HG03565 (cell line): Measurements from ENCODE around the gene NAPA.

Source experiments
- ATAC-seq: cut with Tn5 transposase; IDR thresholded peaks from one replicate; pipeline ENCODE4 v1.9.1; 2021; ENCODE audit warnings: mild to moderate bottlenecking, moderate library complexity; ENCODE audit not compliant: unreplicated experiment

The NAPA gene

DNA sequence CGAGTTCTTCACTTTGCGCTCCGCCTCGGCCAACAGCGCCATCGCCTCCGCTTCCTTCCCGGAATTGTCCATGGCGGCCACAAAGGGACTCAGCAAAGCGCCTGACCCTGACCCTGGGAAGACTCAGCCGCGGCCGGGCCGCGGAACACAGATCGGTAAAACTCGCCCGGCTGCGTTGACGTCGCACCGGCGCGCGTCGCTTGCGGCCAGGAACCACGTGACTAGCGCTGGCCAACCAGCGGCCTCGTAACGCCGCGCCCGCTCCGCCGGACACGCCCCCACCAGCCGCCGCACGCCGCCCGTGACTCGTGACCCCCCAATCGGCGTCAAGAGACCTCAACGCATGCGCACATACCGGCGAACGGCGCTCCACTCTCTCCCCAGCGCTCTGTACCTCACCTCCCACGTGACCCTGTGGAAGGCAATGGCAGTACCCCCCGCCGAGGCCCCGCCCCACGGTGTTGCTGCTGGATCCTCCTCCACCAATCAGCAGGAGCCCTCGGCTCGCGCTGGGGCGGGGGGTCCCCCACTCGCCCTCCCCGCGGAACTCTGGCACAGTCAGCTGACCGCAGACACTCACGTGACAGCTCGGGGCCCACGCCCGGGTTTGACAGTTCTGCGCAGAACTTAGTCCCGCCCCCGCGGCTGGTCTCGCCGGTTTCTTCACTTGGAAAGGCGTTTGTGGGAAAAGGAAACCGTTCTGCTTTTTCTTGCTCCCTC is at the start of gene NAPA:
TSS of gene NAPA (minus strand) at position 195 of the 720 bp plus-strand sequence. CDS start at position 72, 123 bp downstream.
- peak; percentile 73 for ATAC-seq

DNA sequence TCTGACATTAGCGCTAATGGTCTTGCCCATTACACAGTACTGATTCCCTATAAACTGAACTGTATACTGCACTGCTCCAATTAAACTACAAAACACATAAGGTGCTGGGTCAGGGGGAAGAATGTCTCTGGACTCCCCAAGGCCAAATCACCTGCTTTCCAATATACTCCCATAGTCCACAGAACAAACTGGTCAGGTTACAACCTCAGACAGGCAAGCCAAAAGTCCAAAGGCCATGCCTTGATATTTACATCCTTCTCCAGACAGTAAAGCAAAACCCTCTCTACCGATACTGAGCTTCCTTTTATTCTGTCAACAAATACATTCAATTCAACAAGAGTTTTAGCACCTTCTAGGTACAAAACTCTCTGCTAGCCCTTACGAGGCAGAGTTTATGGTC is 49.2 kb upstream of the NAPA start:
- no peak for ATAC-seq

DNA sequence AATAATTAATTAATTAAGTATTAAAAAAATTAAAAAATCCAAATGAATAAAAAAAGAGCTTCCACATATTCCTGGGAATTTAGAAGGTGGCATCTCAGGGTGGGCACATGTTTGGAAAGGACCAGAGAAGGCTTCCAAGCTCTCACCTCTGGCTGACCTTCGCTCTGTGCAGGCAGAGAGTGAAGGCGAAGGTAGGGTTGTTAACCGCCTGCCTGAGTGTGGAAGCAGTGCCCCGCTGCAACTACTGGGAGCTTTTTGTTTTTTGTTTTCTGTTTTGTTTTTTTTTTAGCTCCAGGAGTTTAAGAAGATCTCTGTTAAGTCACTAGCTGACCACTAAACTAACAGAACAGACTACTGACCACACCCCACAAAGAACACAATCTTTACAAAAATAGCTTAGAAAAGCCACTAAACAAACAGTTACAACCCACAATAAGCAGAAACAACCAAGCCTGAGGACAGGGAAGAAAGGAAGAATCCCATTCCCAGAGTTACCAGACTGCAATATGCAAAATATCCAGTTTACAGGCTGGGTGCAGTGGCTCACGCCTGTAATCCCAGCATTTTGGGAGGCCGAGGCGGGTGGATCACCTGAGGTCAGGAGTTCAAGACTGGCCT is 46.7 kb upstream of the NAPA start:
- ATAC-seq: no peak

DNA sequence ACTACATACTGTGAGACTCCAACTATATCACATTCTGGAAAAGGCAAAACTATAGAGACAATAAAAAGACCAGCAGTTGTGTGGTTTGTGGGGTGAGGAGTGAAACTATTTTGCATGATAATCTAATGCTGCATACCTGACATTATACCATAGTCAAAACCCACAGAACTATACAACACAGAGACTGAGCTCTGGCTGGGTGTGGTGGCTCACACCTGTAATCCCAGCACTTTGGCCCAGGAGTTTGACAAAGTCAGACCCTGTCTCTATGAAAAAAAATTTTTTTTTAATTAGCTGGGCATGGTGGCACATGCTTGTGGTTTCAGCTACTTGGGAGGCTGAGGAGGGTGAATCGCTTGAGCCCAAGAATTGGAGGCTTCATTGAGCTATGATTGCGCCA is 46.1 kb upstream of the NAPA start:
- no peak for ATAC-seq

DNA sequence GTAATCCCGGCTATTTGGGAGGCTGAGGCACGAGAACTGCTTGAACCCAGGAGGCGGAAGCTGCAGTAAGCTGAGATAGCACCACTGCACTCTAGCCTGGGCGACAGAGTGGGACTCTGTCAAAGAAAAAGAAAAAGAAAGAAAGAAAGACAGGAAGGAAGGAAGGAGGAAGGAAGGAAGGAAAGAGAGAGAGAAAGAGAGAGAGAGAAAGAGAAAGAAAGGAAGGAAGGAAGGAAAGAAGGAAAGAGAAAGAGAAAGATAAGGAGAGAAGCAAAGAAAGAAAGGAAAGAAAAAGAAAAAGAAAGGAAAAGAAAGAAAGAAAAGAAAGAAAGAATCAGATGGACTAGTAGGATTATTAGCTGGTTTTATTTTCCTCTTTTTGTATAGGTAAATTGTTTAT is 35.3 kb upstream of the NAPA start:
- no peak for ATAC-seq

DNA sequence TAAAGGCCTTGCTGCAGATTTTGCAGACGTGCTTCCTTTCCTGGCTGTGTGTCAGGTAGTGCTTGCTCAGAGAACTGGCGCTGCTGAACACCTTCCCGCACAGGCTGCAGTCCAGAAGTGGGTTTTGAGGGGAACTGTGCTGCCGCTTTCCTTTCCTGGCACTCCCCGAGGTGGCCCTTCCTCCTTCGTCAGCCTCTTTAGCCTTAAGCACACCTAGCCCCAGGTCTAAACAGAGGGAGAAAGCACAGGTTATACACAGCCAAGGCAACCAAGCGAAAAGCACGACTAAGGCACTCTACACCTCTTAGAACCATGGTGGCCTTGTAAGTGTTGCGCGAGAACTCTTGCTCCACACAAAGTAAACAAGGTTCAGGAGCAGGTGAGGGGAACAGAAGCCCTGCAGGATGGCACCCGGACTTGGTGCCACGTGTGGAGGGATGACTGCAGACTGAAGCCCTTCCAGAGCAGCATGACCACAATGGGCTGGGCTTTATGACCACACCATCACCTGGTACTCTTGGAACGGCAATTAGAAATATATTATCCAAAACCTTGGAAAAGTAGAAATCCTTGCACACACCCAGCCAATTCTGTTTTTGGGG is 34.5 kb upstream of the NAPA start:
- no peak for ATAC-seq

DNA sequence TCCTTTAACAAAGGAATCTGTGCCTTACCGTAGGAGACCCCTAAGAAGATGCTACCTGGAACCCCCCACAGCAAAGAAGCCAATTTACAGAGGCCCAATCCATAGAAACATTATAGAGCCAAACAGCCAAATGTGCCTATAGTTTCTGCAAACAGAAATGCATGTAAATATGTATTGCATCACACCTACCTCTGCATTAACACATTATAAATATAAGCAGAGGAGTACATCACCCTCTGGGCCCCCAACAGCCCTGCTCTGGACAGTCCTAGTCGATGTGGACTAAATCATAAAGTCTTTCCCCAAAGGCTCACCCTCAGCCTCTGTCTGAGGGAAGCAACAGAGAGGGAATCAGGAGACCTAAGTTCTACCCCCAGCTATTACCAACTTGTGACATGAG is 32.3 kb upstream of the NAPA start:
- ATAC-seq: no peak

DNA sequence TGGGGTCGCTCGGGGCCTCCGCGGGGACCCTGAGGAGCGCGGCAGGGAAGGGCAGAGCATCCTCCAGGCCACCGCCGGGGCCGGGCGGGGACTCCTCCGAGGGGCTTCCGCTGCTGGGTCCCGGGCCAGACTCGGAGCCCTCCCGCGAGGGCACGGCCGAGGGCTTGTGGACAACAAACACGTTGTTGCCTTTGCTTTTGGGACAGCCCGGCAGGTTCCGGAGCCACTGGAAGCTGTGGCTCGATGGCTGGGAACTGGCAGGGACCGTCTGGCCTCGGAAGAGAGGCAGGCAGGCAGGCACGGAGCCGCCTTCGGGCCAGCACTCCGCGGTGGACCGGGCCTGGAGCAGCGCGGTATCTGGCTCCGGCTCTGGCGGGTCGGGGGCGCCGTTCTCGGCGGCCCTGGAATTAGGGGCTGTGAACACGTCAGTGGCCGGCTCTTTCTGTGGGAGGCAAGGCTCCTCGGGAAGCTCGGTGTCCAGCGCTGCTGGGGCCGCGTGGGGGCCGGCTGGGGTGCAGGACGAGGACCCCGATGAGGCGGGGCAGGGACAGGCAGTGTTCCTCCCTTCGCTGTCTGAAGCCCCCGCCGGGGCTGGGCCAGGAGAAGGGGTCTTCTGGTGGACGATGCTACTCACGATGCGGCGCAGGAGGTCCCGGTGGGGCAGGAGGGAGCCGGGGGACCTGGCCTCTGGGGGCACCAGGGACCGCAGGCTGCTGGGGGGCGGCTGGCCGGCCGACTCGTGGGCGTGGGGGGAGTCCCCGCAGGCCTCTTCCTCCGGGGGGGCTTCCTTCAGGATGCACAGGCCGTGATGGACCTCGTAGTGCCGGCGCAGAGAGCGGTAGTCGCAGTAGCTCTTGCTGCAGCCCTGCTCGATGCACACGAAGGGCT is 30.4 kb upstream of the NAPA start:
- ATAC-seq: no peak

DNA sequence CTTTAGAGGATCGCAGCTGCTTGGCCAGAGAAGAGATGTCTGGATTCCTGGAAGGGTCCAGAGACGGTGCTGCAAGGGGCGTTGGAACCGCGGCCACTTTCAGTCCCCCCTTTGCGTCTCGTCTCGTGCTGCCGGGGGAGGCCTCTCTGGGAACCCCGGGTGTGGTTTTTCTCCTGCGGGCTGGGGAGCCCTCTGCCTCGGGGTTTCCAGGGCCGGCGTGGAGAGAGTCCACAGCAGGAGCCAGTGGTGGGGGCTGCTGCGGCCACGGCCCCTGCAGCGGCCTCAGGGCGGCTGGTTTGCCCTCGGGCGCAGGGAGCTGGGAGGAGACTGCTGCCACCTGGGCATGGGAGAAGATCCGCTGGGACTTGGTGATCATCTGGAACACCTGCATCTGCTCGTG is 29.6 kb upstream of the NAPA start:
- no peak for ATAC-seq

DNA sequence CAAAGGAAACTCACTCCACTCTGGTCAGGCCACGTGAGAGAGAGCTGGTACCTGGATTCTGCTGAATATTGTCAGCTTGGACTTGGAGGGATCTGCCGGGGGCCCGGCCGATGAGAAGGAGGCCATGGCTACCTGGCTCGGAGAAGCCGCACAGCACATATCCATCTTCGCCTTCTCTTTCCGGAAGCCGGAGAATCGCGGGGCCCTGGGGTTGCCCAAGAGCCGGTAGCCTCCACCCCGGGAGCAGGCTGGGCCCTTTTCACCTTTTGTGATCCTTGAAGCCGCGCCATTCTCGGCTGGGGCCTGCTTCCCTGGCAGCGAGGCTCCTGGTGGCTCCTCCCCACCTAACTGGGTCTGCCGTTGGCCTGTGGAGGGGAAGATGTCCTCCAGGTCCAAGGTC is 29.2 kb upstream of the NAPA start:
- no peak for ATAC-seq

DNA sequence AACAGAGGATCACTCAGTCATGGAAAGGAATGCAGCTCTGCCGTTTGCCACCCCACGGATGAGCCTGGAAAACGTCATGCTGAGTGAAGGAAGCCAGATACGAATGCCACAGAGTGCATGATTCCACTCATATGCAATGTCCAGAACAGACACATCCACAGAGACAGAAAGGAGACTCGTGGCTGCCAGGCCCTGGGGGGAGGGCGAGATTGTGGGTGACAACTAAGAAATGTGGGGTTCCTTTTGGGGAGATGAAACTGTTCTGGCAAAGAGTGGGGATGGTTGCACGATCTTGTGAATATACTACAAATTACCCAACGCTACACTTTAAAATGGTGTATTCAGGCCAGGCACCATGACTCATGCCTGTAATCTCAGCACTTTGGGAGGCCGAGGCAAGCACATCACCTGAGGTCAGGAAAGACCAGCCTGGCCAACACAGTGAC is 27.2 kb upstream of the NAPA start:
- no peak for ATAC-seq

DNA sequence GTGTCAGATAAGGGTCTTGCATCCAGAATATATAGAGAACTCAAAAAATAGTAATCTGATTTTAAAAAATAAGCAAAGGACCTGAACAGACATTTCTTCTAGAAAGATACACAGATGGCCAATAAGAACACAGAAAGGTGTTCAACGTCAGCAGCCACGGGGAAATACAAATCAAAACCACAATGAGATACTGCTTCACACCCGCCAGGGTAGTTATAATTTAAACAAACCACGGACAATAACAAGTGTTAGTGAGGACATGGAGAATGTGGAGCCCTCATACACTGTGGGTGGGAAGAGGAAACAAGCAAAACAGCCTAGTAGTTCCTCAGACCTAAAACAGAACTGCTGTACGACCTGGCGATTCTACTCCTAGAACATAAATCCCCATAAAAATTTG is 26.7 kb upstream of the NAPA start:
- no peak for ATAC-seq

DNA sequence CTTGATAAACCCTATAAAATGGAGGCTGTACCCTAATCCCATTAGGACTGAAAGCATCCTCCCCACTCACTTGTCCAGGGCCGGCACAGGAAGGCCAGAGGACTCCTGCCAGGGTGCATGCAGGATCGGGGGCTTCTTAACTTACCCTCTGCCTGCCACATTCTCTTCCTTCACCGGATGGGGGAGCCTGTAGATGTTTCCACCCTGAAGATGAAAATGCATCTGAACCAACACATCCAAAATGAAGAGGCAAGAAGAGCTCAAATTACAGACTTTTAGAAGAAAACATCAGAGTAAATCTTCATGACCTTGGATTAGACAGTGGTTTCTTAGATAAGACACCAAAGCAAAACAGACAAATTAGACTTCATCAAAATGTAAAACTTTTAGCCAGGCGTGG is 25.9 kb upstream of the NAPA start:
- no peak for ATAC-seq

DNA sequence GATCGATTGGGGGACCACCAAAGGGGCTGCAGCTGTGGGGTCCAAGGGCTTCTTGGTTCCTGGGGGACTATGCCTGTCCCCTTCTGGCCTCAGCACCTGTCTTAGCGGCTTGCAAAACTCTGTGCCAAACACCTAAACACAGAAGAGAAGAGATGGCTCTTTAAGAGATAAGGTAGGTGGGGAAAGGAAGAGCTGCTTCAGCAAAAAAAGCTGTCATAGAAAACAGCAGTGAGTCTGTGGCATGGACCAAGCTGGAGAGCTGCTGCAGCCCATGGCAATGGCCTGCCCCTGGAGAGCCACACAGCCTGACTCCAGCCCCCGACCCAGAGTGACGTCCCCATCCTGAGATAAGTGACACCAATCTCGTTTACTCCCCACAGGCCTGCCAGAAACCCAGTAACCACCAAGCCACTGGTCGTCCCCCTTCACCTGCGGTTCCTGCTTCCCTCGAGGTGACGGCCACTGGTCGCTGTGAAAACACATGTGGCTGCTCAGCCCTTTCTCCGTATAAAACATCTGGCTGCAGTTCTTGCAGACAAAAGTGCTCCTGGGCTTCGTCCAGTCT is 25.0 kb upstream of the NAPA start:
- ATAC-seq: no peak

DNA sequence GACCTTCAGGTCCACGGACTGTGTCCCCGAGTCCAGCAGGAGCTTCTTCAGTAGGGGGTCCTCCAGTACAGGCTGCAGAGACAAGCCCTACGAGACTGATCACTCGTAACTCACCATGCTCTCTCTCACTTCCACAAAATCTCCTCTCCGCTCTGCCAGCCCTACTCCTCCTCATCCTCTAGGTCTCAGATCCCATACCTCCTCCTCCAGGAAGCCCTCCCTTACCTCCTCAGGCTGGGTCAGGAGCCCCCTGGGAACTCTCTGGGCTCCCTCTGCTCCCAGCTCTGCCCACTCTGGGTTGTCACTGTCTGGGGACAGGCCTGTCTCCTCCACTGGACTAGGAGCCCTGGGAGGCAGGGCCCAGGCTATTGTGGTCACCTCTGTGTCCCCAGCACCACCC is 23.9 kb upstream of the NAPA start:
- ATAC-seq: no peak

DNA sequence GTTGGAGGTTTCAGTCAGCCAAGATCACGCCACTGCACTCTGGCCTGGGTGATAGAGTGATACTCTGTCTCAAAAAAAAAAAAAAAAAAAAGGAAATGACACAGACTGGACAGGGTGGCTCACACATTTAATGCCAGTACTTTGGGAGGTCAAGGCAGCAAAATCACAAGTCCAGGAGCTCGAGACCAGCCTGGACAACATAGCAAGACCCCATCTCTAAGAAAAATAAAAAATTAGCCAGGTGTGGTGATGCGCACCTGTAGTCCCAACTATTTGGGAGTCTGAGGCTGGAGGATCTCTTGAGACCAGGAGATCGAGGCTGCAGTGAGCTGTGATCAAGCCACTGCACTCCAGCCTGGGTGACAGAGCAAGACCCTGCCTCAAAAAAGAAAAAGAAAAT is 22.6 kb upstream of the NAPA start:
- ATAC-seq: no peak

DNA sequence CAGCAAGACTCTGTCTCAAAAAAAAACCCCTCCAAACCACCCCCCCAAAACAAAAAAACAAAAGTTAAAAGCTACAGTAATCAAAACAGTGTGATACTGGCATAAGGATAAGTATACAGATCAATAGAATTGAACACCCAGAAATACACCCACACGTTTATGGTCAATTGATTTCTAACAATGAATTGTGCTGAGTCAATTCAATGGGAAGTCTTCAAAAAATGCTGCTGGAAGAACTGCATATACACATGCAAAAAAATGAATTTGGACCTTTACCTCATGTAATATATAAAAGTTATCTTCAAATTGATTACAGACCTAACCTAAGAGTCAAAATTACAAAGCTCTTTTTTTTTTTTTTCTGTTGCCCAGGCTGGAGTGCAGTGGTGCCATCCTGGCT is 19.8 kb upstream of the NAPA start:
- no peak for ATAC-seq

DNA sequence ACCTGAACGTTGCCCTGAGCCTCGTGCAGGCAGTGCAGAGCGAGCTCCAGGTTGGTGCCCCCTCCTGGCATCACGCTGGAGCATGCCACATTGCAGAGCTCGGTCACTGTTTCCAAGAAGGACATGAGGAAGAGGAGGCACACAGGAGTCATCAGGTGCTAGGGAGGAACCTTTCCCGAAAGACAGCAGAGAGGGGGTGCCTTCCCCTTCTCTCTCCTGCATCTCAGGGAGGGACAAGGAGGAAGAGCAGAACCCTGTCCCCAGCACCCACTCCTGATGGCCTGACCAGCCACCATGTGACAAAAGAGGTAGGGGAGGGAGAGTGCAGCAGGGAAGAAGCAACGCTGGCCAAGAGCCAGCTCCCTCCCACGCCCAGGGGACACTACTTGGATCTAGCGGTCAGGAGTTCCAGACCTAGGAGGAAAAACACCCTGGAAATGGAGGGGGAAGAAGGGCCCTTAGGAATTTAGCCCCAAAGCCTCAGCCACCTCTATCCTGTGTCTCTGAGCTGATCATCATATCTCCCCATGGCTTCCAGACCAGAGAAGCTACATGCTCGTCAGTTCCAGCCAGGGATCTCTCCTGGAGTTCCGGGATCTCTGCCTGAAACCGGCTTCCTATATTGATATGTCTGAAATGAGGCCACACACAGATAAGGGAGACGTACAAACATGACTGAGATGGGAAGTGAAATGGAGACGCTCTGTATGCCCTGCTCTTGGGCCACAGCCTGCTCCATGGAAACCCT is 17.0 kb upstream of the NAPA start:
- ATAC-seq: no peak

DNA sequence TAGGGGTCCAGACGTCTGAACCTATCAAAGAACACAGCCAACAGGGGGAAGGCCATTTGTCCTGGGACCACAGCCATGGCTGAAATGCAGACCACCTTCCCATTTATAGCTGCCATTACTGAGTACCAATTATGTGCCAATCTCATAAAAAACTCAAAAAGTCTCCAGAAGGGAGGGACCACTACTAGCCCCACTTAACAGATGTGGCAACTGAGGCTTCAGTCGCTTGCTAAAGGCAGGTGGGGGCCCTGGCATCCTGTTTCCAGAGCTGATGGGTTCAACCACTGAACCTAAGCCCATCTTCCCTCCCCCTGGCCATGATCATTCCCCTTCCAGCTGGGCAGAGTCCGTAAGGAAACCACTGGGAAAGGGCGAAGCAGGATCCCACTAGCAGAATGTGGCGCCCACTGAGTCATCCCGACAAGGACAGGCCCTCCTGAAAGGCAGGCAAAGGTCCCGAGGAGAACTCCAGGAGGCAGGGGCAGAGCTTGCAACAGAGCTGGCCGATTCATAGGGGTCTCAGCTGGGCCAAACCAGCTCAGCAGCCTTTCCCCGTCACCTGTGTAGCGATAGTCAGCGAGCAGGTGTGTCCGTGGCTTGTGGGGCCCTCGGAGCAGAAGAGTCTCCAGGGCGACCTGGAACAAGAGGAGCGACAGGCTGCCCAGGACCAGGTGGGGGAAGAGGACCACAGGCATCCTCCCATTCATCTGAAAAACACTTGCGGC is 14.3 kb upstream of the NAPA start:
- no peak for ATAC-seq

DNA sequence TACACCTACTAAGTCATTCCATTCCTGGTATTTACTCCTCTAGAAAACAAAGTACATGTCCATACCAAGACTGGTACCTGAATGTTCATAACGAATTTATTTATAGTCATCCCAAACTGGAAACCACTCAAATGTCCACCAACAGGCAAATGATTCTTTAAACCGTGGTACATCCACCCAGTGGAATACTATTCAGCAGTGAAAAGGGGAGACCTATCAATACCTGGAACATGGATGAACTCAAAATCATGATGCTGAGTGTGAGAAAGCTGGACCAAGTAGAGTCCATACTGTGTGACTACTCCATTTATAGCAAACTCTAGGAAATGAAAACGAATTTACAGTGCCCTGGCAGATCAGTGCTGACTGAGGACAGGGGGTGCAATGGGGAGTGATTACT is 11.9 kb upstream of the NAPA start:
- no peak for ATAC-seq
